Measurements from ENCODE around the gene LYZL1.

LYZL1 gene

GRCh38 chr10:29254123-29255046 lies 34.5 kb upstream of the LYZL1 start:
- H3K36me3 Mint-ChIP-seq = no peaks in the 10 kb centered on the region
- H3K9me3 Mint-ChIP-seq (ENCODE audit: low read depth) = no peaks in the 10 kb centered on the region
- H3K27ac Mint-ChIP-seq = no peak overlapping the region
- no peaks in the 10 kb centered on the region for H3K4me1 Mint-ChIP-seq (ENCODE audit: low read depth)
- peaks cover 20% of the 10 kb centered on the region for H3K27me3 Mint-ChIP-seq
- H3K4me3 Mint-ChIP-seq = no peak overlapping the region

- H3K4me1 Mint-ChIP-seq (ENCODE audit: low read depth) = no peaks in the 10 kb centered on the region
- H3K27ac Mint-ChIP-seq = no peak overlapping the region
- no peaks in the 10 kb centered on the region for H3K9me3 Mint-ChIP-seq (ENCODE audit: low read depth)
Measured at GRCh38 chr10:29255104-29255503, 33.8 kb upstream of the LYZL1 start.

GRCh38 chr10:29256019-29256418 lies 32.9 kb upstream of the LYZL1 start:
- no peaks in the 10 kb centered on the region for H3K9me3 Mint-ChIP-seq (ENCODE audit: low read depth)
- H3K4me1 Mint-ChIP-seq (ENCODE audit: low read depth) = no peaks in the 10 kb centered on the region
- peaks cover 21% of the 10 kb centered on the region for H3K27me3 Mint-ChIP-seq
- H3K4me3 Mint-ChIP-seq = no peak overlapping the region
- no peak overlapping the region for H3K27ac Mint-ChIP-seq
- H3K36me3 Mint-ChIP-seq = no peaks in the 10 kb centered on the region

More at GRCh38 chr10:29255104-29255503, 33.8 kb upstream of the LYZL1 start:
- Mint-ChIP-seq H3K4me3 (no peak overlapping the region), H3K36me3 (no peaks in the 10 kb centered on the region), H3K27me3 (peaks cover 21% of the 10 kb centered on the region)

GRCh38 chr10:29256586-29256985 lies 32.3 kb upstream of the LYZL1 start:
- H3K27me3 Mint-ChIP-seq = peaks cover 21% of the 10 kb centered on the region
- H3K4me1 Mint-ChIP-seq (ENCODE audit: low read depth) = no peaks in the 10 kb centered on the region
- no peak overlapping the region for H3K4me3 Mint-ChIP-seq

GRCh38 chr10:29257106-29257783 lies 31.6 kb upstream of the LYZL1 start:
- Mint-ChIP-seq H3K27me3 (peaks cover 20% of the 10 kb centered on the region), H3K27ac (no peak overlapping the region), H3K9me3 (ENCODE audit: low read depth) (no peaks in the 10 kb centered on the region), H3K36me3 (no peaks in the 10 kb centered on the region), H3K4me3 (no peak overlapping the region), H3K4me1 (ENCODE audit: low read depth) (no peaks in the 10 kb centered on the region)

More at GRCh38 chr10:29256586-29256985, 32.3 kb upstream of the LYZL1 start:
- Mint-ChIP-seq H3K36me3 (no peaks in the 10 kb centered on the region), H3K9me3 (ENCODE audit: low read depth) (no peaks in the 10 kb centered on the region), H3K27ac (no peak overlapping the region)

- no peaks in the 10 kb centered on the region for H3K4me1 Mint-ChIP-seq (ENCODE audit: low read depth)
- peaks cover 20% of the 10 kb centered on the region for H3K27me3 Mint-ChIP-seq
- H3K4me3 Mint-ChIP-seq = no peak overlapping the region
- no peak overlapping the region for H3K27ac Mint-ChIP-seq
- no peaks in the 10 kb centered on the region for H3K9me3 Mint-ChIP-seq (ENCODE audit: low read depth)
- no peaks in the 10 kb centered on the region for H3K36me3 Mint-ChIP-seq
Measured at GRCh38 chr10:29257784-29258135, 31.1 kb upstream of the LYZL1 start.

- Mint-ChIP-seq H3K27me3 (peaks cover 14% of the 10 kb centered on the region), H3K4me3 (no peak overlapping the region), H3K9me3 (ENCODE audit: low read depth) (no peaks in the 10 kb centered on the region), H3K36me3 (no peaks in the 10 kb centered on the region), H3K27ac (no peak overlapping the region), H3K4me1 (ENCODE audit: low read depth) (no peaks in the 10 kb centered on the region)
Measured at GRCh38 chr10:29259498-29259897, 29.4 kb upstream of the LYZL1 start.

- H3K27ac Mint-ChIP-seq = no peak overlapping the region
- peaks cover 10% of the 10 kb centered on the region for H3K27me3 Mint-ChIP-seq
- H3K36me3 Mint-ChIP-seq = no peaks in the 10 kb centered on the region
- no peaks in the 10 kb centered on the region for H3K4me1 Mint-ChIP-seq (ENCODE audit: low read depth)
- no peaks in the 10 kb centered on the region for H3K9me3 Mint-ChIP-seq (ENCODE audit: low read depth)
- no peak overlapping the region for H3K4me3 Mint-ChIP-seq
Measured at GRCh38 chr10:29263506-29263905, 25.4 kb upstream of the LYZL1 start.

- Mint-ChIP-seq H3K4me1 (ENCODE audit: low read depth) (no peaks in the 10 kb centered on the region), H3K4me3 (no peak overlapping the region), H3K27me3 (peaks cover 6% of the 10 kb centered on the region), H3K27ac (no peak overlapping the region), H3K36me3 (no peaks in the 10 kb centered on the region), H3K9me3 (ENCODE audit: low read depth) (no peaks in the 10 kb centered on the region)
Measured at GRCh38 chr10:29265210-29265768, 23.6 kb upstream of the LYZL1 start.

- Mint-ChIP-seq H3K36me3 (no peaks in the 10 kb centered on the region), H3K27me3 (peaks cover 4% of the 10 kb centered on the region), H3K27ac (no peak overlapping the region), H3K9me3 (ENCODE audit: low read depth) (no peaks in the 10 kb centered on the region), H3K4me1 (ENCODE audit: low read depth) (no peaks in the 10 kb centered on the region), H3K4me3 (no peak overlapping the region)
Measured at GRCh38 chr10:29266641-29267040, 22.2 kb upstream of the LYZL1 start.

- Mint-ChIP-seq H3K27me3 (peaks cover 3% of the 10 kb centered on the region), H3K9me3 (ENCODE audit: low read depth) (no peaks in the 10 kb centered on the region), H3K4me3 (no peak overlapping the region), H3K36me3 (no peaks in the 10 kb centered on the region), H3K27ac (no peak overlapping the region), H3K4me1 (ENCODE audit: low read depth) (no peaks in the 10 kb centered on the region)
Measured at GRCh38 chr10:29268011-29268410, 20.9 kb upstream of the LYZL1 start.

- H3K27me3 Mint-ChIP-seq = no peaks in the 10 kb centered on the region
- no peak overlapping the region for H3K27ac Mint-ChIP-seq
- H3K4me1 Mint-ChIP-seq (ENCODE audit: low read depth) = no peaks in the 10 kb centered on the region
- H3K4me3 Mint-ChIP-seq = no peak overlapping the region
- H3K36me3 Mint-ChIP-seq = no peaks in the 10 kb centered on the region
- no peaks in the 10 kb centered on the region for H3K9me3 Mint-ChIP-seq (ENCODE audit: low read depth)
Measured at GRCh38 chr10:29269486-29269885, 19.4 kb upstream of the LYZL1 start.

GRCh38 chr10:29270883-29271282 lies 18.0 kb upstream of the LYZL1 start:
- Mint-ChIP-seq H3K27me3 (peaks cover 2% of the 10 kb centered on the region), H3K27ac (no peak overlapping the region), H3K36me3 (no peaks in the 10 kb centered on the region), H3K9me3 (ENCODE audit: low read depth) (no peaks in the 10 kb centered on the region), H3K4me1 (ENCODE audit: low read depth) (no peaks in the 10 kb centered on the region), H3K4me3 (no peak overlapping the region)

- no peaks in the 10 kb centered on the region for H3K36me3 Mint-ChIP-seq
- H3K4me3 Mint-ChIP-seq = no peak overlapping the region
- H3K9me3 Mint-ChIP-seq (ENCODE audit: low read depth) = no peaks in the 10 kb centered on the region
- H3K27me3 Mint-ChIP-seq = peaks cover 2% of the 10 kb centered on the region
- H3K4me1 Mint-ChIP-seq (ENCODE audit: low read depth) = no peaks in the 10 kb centered on the region
- H3K27ac Mint-ChIP-seq = no peak overlapping the region
Measured at GRCh38 chr10:29271877-29272276, 17.0 kb upstream of the LYZL1 start.

- Mint-ChIP-seq H3K36me3 (no peaks in the 10 kb centered on the region), H3K27ac (no peak overlapping the region), H3K27me3 (peaks cover 2% of the 10 kb centered on the region)
Measured at GRCh38 chr10:29273478-29273877, 15.4 kb upstream of the LYZL1 start.

More at GRCh38 chr10:29273478-29273877, 15.4 kb upstream of the LYZL1 start:
- Mint-ChIP-seq H3K9me3 (ENCODE audit: low read depth) (no peaks in the 10 kb centered on the region), H3K4me3 (no peak overlapping the region), H3K4me1 (ENCODE audit: low read depth) (no peaks in the 10 kb centered on the region)
